Measurements from ENCODE around the gene IFT172.

DNA sequence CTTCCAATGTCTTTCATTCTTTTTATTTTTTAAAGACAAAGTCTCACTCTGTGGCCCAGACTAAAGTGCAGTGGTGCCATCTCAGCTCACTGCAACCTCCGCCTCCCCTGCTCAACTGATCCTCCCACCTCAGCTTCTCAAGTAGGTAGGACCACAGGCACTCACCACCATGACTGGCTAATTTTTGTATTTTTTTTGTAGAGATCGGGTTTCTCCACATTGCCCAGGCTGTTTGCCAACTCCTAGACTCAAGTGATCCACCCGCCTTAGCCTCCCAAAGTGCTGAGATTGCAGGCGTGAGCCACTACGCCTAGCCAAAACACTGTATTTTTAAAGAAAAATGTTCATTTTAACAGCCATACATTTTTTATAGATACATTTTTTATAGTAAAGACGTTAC is 19.8 kb upstream of the IFT172 start:
- TF ChIP-seq, protein P1, sequence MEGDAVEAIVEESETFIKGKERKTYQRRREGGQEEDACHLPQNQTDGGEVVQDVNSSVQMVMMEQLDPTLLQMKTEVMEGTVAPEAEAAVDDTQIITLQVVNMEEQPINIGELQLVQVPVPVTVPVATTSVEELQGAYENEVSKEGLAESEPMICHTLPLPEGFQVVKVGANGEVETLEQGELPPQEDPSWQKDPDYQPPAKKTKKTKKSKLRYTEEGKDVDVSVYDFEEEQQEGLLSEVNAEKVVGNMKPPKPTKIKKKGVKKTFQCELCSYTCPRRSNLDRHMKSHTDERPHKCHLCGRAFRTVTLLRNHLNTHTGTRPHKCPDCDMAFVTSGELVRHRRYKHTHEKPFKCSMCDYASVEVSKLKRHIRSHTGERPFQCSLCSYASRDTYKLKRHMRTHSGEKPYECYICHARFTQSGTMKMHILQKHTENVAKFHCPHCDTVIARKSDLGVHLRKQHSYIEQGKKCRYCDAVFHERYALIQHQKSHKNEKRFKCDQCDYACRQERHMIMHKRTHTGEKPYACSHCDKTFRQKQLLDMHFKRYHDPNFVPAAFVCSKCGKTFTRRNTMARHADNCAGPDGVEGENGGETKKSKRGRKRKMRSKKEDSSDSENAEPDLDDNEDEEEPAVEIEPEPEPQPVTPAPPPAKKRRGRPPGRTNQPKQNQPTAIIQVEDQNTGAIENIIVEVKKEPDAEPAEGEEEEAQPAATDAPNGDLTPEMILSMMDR (IDR thresholded peaks at IDR 0.05; ENCODE audit: low read depth, low read length): no peak
- TF ChIP-seq EZH2phosphoT487 (IDR thresholded peaks at IDR 0.05; ENCODE audit: low read depth): no peak

Data from OCI-LY3 (cell line).